Measurements from ENCODE around the gene PRKCE.

Gene PRKCE

DNA sequence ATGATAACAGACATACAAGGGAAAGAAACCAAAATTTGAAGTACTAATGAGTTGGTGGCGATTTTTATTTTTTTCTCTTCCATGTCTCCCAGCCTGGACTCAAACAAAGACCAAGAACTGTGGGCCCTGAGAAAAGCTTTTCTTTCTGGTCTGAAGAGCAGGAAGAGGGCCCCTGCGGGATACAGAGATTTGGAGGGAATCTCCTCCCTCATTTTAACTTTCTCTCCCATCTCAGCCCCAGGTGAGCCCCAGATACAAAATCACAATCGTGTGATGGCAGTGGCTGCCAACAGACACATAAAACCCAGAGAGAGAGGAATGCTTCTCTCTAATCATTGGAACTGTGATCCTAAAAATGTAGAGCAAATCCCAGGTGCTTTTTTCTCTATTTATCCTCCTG is 19.5 kb upstream of the PRKCE start:
- TF ChIP-seq, protein P1, sequence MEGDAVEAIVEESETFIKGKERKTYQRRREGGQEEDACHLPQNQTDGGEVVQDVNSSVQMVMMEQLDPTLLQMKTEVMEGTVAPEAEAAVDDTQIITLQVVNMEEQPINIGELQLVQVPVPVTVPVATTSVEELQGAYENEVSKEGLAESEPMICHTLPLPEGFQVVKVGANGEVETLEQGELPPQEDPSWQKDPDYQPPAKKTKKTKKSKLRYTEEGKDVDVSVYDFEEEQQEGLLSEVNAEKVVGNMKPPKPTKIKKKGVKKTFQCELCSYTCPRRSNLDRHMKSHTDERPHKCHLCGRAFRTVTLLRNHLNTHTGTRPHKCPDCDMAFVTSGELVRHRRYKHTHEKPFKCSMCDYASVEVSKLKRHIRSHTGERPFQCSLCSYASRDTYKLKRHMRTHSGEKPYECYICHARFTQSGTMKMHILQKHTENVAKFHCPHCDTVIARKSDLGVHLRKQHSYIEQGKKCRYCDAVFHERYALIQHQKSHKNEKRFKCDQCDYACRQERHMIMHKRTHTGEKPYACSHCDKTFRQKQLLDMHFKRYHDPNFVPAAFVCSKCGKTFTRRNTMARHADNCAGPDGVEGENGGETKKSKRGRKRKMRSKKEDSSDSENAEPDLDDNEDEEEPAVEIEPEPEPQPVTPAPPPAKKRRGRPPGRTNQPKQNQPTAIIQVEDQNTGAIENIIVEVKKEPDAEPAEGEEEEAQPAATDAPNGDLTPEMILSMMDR (IDR thresholded peaks at IDR 0.05; ENCODE audit: low read depth, low read length) = no peak
- DNase-seq (ENCODE audit: extremely low read depth, low read depth) = no peak

DNA sequence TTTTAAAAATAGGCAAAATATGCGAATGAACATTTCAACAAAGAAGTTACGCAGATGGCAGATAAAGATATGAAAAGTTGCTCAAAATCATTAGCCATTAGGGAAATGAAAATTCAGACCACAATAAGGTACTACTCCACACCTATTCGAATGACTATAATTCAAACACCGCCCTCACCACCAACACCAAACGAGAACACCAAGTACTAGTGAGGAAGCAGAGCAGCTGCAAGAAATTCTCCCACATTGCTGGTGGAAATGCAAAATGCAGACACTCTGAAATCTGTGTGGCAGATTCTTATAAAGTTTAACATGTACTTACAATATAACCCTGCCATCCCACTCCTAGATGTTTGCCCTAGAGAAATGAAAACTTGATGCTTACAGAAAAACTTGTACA is 17.3 kb upstream of the PRKCE start:
- DNase-seq (ENCODE audit: extremely low read depth, low read depth) = no peak
- TF ChIP-seq, protein P1 (IDR thresholded peaks at IDR 0.05; ENCODE audit: low read depth, low read length) = no peak

DNA sequence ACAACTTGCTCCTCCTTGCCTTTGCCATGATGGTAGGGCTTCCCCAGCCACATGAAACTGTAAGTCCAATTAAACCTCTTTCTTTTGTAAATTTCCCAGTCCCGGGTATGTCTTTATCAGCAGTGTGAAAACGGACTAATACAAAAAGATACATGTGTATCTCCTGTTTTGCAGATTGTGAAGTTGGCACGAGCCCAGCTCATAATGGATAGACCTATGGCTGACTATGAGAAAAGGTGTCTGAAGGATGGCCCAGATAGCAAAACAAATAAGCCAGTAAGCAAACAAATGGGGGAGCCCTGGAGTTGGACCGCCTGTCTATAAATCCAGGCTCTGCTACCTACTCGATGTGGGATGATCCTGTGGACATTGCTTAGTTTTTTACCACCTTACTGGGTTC is 15.5 kb upstream of the PRKCE start:
- no peak for DNase-seq (ENCODE audit: extremely low read depth, low read depth)
- TF ChIP-seq, protein P1 (IDR thresholded peaks at IDR 0.05; ENCODE audit: low read depth, low read length) = no peak

DNA sequence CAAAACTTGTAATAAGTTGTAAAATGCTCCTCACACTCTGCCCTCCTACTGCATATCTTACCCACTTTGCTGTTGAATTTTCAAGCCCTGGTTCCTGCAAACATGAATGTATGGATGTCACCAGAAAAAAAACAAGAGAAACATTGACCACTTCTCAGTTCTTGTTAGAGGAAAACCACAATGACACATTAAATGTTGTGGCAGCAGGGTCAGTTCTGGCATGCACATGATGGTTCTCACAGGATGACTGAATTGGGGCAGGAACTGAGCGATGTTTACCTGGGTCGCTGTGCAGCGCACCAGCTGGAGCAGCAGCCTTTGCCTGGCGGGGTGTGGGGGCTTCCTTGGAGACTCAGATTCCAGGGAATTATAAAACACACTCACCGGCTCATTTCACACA is 14.0 kb upstream of the PRKCE start:
- TF ChIP-seq, protein P1 (IDR thresholded peaks at IDR 0.05; ENCODE audit: low read depth, low read length) = no peak
- DNase-seq (ENCODE audit: extremely low read depth, low read depth) = no peak

DNA sequence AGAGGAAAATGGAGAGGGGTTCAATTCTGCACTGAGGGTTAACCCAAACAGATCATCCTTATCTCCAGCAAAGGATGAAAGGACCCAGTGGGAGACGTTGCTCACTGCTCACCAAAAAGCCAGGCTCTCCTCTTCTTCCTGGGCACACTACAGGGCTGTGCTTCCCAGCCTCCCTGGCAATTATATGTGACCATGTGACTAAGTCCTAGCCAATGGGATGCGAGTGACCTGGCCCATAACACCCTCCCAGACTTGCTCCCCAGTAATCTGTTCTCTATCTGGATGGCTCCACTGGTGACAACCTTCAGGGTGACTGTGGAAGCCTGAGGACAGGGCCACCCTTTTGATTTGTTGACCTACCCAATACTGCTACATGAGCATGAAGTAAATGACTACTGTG is 10.9 kb upstream of the PRKCE start:
- TF ChIP-seq, protein P1 (IDR thresholded peaks at IDR 0.05; ENCODE audit: low read depth, low read length) = no peak
- no peak for DNase-seq (ENCODE audit: extremely low read depth, low read depth)

DNA sequence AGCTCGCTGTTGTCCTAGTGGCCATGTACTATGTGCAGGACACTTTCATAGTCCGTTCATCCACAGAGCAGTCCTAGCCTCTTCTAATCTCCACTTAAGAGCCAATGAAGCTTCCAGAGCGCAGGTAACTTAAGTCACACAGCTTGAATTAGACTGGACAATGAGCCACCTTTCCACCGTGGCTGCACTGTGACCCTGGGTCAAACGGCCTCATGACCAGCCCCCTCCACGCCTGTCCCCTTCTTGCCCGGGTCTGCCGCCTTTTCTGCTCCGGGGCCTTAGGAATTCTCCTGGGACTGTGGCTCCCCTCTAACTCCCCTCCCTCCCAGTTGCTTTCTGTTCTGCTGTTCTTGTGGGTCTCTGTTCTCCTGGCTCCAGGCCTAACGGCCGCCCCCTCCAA is 8.4 kb upstream of the PRKCE start:
- TF ChIP-seq, protein P1 (IDR thresholded peaks at IDR 0.05; ENCODE audit: low read depth, low read length) = no peak
- no peak for DNase-seq (ENCODE audit: extremely low read depth, low read depth)

DNA sequence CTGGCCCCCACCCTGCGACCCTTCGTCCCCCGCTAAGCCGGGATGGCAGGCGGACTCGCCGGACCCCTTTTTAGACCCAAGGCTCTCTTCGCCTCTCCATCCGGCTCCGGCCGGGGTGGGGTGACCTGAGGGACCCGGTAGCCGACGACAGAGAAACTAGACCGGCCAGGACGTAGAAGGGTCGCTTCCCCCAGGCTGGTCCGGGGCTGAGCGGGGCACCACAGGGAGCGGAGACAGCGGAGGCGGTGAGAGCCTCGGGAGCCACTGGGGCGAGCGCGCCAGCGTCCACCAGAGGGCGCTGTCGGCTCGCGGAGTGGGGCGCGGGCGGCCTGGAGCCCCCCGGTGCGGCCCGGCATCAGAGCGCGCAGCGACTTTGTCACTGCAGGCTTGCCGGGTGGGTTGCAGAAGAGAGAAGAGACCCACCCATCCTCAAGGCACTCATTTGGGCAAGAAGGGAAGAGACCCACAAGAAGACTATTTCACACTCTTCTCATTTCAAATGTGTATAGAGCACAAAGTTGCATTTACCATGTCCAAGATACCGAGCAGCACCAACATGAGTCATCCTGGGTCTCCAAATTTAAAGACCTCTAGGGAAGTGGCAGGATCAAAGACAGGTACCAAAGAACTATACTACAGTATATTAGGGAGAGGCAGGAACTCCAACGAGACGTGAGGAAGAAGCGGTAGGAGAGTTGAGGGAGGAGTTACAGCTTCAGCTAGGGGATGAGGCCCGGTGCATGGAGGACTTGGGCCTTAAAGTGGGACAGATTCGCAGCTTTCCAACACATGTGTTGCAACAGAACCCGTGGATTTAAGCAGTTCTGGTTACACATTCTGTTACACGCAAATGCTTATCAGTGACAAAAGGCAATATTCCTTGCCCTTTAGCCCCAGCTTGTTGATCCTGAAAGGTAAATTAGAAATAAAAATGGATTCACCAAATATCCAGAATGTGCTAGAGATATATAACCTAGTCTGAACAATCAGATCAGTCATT is 7.6 kb upstream of the PRKCE start:
- DNase-seq (ENCODE audit: extremely low read depth, low read depth) = no peak
- TF ChIP-seq, protein P1 (IDR thresholded peaks at IDR 0.05; ENCODE audit: low read depth, low read length) = peak; percentile 55

Measured in AG09319 (cell line).